Activated CD4-positive, CD25-positive, alpha-beta regulatory T cell treated with anti-CD3 and anti-CD28 coated beads, Interleukin-2, amount 50 U/mL, for 24 hours (primary cell): ENCODE data around the gene UPF3A.
"Not testable (repeated sequence)": the region's sequence is repeated elsewhere in the genome, so short reads cannot be mapped to it uniquely, and the experiment has no call there.

Source experiments
- ATAC-seq, 2 donors: fragments of 150-1000 bp; cut with Tn5 transposase; one replicate each; pipeline ENCODE4 v1.10.0; 2021; ENCODE audit warnings: mild to moderate bottlenecking in 1 of 2, moderate library complexity in 1 of 2

Gene UPF3A

DNA sequence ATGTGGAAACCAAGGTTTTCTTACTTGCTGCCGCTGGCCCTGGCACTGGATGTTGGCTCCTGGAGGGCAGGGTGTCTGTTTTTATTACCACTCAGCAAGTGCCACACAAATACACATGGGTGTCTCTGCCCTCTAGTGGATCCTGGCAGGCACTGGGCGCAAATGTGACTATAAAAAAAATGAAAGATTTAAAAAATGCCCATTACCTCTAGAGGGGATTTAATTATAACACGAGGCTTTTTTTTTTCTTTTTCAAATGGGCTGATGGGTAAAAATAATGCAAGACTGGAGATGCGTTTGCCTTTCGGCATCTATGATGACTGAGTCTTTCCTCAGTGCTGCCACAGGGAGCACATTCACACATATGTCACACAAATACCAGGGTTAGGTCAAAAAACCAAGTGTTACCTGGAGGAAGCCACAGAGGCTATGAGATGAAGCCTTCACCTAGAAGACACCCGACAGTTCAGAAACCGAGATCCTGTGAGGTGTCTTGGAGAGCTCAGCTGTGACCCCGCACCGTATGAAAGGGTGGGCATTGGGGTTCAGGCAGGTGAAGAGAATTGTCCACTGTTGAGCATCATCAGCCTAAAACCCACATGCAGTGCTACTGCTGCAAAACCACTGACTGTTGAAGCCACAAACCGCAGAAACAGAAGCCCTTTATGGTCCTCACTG is 58.6 kb downstream of the UPF3A start:
- ATAC-seq: peak; percentile 41 to 76

DNA sequence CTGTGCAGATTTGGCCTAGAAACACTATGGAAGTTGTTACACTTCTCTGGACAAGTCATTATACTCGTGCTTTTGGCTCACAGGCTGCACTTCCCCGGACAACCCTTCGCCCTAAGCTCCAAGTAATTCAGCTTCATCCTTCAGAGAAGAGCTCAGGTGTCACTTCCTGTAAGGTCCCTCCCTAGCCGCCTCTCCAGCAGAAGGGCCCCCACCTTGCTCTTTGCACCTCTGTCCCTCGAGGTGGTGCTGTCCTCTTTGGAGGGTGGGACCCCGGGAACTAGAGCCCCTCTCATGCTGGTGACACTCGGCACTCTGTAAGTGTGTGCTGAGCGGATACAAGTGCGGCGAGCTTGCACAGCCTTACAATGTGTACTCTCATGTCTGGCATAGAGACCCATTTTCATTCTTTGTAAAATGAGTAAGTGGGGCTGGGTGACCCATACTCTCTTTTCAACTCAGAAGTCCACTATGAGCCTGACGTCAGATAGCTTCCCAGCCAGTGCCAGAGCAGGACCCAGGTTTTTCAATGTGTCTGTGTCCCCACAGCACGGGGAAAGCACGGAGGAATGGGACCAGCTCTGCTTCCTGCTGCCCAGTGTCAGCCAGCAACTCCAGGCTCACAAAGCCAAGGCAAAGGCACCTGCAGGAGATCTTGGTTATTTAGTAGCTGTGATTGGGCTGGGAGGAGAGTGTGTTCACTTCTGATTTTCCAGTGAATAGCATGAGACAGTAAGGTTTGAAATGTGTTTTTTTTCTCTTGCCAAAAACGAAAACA is 59.8 kb downstream of the UPF3A start:
- no peak for ATAC-seq

DNA sequence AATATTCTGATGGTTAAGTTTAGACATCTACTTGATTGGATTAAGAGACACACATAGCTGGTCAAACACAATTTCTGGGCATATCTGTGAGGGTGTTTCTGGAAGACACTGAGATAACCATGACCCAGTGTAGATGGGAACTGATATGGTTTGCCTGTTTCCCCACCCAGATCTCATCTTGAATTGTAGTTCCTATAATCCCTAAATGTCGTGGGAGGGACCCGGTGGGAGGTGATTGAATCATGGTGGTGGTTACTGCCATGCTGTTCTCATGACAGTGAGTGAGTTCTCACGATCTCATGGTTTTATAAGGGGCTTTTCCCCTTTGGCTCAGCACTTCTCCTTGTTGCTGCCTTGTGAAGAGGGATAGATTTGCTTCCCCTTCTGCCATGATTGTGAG is 65.9 kb downstream of the UPF3A start:
- not testable (repeated sequence) for ATAC-seq

DNA sequence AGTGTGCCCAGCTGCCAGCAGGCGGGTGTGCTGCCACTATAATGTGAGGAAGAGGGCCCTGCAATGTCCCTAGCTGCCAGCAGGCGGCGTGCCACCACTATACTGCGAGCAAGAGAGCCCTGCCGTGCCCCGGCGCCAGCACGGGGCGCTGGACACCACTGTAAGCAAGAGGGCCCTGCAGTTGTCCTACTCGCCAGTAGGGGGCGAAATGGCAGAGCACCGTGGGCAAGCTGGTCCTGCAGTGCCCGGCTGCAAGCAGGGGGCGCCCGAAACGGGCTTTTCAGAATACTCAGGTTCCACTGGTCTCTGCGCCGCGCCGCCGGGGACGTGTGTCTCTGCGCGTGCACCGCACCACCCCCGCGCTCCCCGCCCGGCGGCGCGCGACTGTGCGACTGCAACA is 71.4 kb downstream of the UPF3A start:
- not testable (repeated sequence) for ATAC-seq

DNA sequence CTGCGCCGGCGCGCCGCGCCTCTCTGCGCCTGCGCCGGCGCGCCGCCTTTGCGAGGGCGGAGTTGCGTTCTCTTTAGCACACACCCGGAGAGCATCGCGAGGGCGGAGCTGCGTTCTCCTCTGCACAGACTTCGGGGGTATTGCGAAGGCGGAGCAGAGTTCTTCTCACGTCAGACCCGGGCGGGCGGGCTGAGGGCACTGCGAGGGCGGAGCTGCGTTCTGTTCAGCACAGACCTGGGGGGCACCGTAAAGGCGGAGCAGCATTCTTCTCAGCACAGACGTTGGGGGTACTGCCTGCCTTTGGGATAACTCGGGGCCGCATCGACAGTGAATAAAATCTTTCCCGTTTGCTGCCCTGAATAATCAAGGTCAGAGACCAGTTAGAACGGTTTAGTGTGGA is 72.0 kb downstream of the UPF3A start:
- not testable (repeated sequence) for ATAC-seq
